Chondrocyte (in vitro differentiated cells): ENCODE measurements around the gene RND3. TPM values are rescaled to one million over a fixed set of nuclear protein-coding genes. Genes with fewer than 3 reads are reported as not detected.

ENCODE experiments used
- DNase-seq: peaks from one replicate; pipeline ENCODE4 v3.0.0; 2021; ENCODE audit warnings: mixed read lengths, low spot score
- H3K27ac Mint-ChIP-seq: one replicate; pipeline ENCODE4 v1.8.0; 2021; ENCODE audit warnings: mild to moderate bottlenecking, moderate library complexity, mixed read lengths; ENCODE audit not compliant: unreplicated experiment
- H3K27me3 Mint-ChIP-seq: 2 replicates; pipeline ENCODE4 v1.8.0; 2021; ENCODE audit warnings: low read depth, mixed read lengths
- H3K36me3 Mint-ChIP-seq: 2 replicates; pipeline ENCODE4 v1.8.0; 2021; ENCODE audit warnings: low read depth, mixed read lengths
- H3K4me1 Mint-ChIP-seq: 2 replicates; pipeline ENCODE4 v1.8.0; 2021; ENCODE audit warnings: low read depth, mild to moderate bottlenecking, mixed read lengths
- H3K4me3 Mint-ChIP-seq: one replicate; pipeline ENCODE4 v1.8.0; 2021; ENCODE audit warnings: mild to moderate bottlenecking, moderate library complexity, mixed read lengths; ENCODE audit not compliant: unreplicated experiment
- H3K9me3 Mint-ChIP-seq: 2 replicates; pipeline ENCODE4 v1.8.0; 2021; ENCODE audit warnings: low read depth, mixed read lengths
- CTCF ChIP-seq: fragments of 200-600 bp; sonication (generic); IDR thresholded peaks from 2 replicates; pipeline ENCODE4 v1.5.0; 2021; ENCODE audit warnings: antibody characterized with exemption, mild to moderate bottlenecking, moderate library complexity
- long read RNA-seq: library from polyadenylated mRNA; stranded (forward); transcript quantifications from one replicate; pipeline ENCODE4 v2.0.0, GENCODE V29; 2021
- total RNA-seq: library from RNA; stranded (reverse); gene quantifications from 3 replicates; pipeline ENCODE4 v1.2.1, GENCODE V29; 2021

The RND3 gene
- total RNA-seq, result 65.1 to 125 TPM (median 124 TPM) in 3 replicates
- long read RNA-seq, transcript RND3-202 (5 exons, 2,777 nt), result major isoform, 176 of 301 reads
- long read RNA-seq, transcript RND3-201 (6 exons, 2,711 nt), result minor isoform, 103 of 301 reads
- long read RNA-seq, partial matches to known transcripts, result 0 of 301 reads
- long read RNA-seq, other reads (novel, unspliced or antisense), result 21 of 301 reads

DNA sequence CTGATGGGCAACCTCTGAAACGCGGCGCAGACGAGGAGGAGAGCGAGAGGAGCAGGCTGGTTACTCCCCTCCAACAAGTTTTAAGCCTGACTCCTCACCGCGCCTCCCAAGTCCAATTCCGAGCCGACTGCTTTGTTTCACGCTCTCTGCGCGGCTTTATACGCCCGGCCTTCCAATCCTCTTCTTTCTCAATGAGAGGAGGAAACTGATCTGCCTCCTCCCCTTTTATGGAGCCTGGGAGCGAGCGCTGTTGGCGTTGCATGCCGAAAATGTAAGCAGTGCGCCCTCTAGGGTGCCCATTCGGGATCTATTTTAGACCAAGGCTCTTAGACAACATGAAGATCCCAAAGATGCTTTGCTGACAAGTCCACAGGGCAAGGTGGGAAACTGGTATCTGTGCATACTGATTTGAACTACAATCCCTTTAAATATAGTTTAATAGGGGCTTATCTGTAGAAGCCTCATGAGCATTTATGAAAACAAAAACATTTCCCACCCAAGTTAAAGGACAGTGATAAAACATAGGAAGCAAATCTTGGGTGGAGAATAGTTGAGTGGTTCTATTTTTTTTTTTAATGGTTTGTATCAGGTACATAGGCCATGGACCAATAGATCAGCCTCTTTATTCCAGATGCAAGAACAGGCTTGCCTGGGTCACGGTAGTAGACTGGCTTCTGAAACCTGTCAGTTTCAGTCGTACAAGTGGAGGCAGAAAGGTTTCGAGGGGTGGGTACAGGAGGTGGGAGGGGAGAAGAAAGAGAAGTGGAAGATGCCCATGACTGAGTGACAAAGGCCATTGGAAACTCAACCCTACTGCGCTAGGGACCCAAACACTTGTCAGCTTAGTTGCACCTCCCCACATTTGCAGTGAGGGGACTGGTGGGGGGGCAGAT, at the start of gene RND3:
RND3 (minus strand) TSS at position 131 of the 893 bp plus-strand sequence. CDS start 250 bp downstream, outside the sequence.
- Mint-ChIP-seq H3K27me3 (no peaks in the 10 kb centered on the region), H3K27ac (peak within 1 kb of the TSS; percentile 98), H3K4me1 (peaks cover 38% of the 10 kb centered on the region), H3K9me3 (no peaks in the 10 kb centered on the region), H3K4me3 (peak within 1 kb of the TSS; percentile 99), H3K36me3 (peaks cover 9% of the 10 kb centered on the region)
- peak; percentile 91 for TF ChIP-seq CTCF
- peak; percentile 96 for DNase-seq

DNA sequence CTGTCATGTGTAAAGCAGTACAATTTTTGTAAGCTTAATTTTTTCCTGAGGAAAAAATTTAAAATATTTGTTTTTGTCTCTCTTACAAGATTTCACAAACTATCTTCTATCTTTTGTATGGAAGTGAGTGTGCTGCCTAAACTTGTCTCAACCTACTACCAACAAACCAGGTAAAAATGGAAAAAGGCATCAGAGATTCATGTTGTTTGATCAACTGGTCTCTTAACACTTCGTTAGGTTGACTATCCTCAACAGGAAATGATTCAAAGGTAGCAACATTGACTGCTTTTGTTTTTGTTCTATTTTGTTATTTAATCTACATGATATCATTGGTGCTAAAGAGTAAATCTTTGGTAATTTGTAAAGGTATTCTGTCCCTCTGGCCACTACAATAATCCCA, 47.7 kb upstream of the RND3 start:
- no peak for DNase-seq
- Mint-ChIP-seq H3K27me3 (no peaks in the 10 kb centered on the region), H3K9me3 (no peaks in the 10 kb centered on the region), H3K4me1 (peaks cover 47% of the 10 kb centered on the region), H3K36me3 (no peaks in the 10 kb centered on the region), H3K4me3 (no peak overlapping the region), H3K27ac (no peak overlapping the region)
- TF ChIP-seq CTCF, result no peak

DNA sequence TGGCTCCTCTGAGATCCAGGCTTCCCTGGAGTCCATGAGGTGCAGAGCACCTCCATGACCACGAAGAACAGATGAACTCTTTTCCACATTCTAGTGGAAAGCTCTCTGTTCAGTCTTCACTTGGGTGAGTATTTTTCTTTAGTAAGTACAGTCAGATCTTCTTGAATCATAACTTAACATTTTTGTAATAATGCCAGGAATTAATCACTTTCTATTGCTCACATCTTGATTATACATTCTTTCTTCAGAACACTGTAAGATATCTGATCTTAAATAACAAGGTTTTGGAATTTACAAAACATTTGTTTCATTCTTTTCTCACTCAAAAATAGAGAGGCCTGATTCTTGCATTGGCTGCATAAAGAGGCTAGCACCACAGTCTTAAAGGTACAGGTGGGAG, 45.4 kb upstream of the RND3 start:
- Mint-ChIP-seq H3K27me3 (no peaks in the 10 kb centered on the region), H3K36me3 (no peaks in the 10 kb centered on the region), H3K9me3 (no peaks in the 10 kb centered on the region), H3K27ac (peak overlapping the region; percentile 84), H3K4me1 (peaks cover 54% of the 10 kb centered on the region), H3K4me3 (no peak overlapping the region)
- TF ChIP-seq CTCF, result no peak
- DNase-seq, result no peak

- peaks cover 53% of the 10 kb centered on the region for H3K4me1 Mint-ChIP-seq
- no peak for TF ChIP-seq CTCF
- H3K36me3 Mint-ChIP-seq, result no peaks in the 10 kb centered on the region
- H3K27me3 Mint-ChIP-seq, result no peaks in the 10 kb centered on the region
- no peak for DNase-seq
- H3K4me3 Mint-ChIP-seq, result no peak overlapping the region
- H3K27ac Mint-ChIP-seq, result no peak overlapping the region
- H3K9me3 Mint-ChIP-seq, result no peaks in the 10 kb centered on the region
Measured at GRCh38 chr2:150532020-150532419, 44.6 kb upstream of the RND3 start.

GRCh38 chr2:150531591-150531990, 44.1 kb upstream of the RND3 start:
- H3K4me3 Mint-ChIP-seq, result no peak overlapping the region
- H3K9me3 Mint-ChIP-seq, result no peaks in the 10 kb centered on the region
- no peak for DNase-seq
- H3K36me3 Mint-ChIP-seq, result no peaks in the 10 kb centered on the region
- no peaks in the 10 kb centered on the region for H3K27me3 Mint-ChIP-seq
- TF ChIP-seq CTCF, result no peak
- peaks cover 54% of the 10 kb centered on the region for H3K4me1 Mint-ChIP-seq
- no peak overlapping the region for H3K27ac Mint-ChIP-seq
